BLaER1 treated with 17β-estradiol and CSF1 and Interleukin-3, amounts not matched to agents 10 nM and 100 nM (cell line): ENCODE measurements around the gene NEFH.

ENCODE experiments used
- H3K27ac ChIP-seq, 11 experiments: shearing (Covaris generic); formaldehyde crosslinking; 2 replicates each; pipeline ENCODE4 v1.8.1; 2022
- H3K27me3 ChIP-seq, 11 experiments: shearing (Covaris generic); formaldehyde crosslinking; 2 replicates each; pipeline ENCODE4 v1.8.1; 2022
- H3K36me3 ChIP-seq, 11 experiments: shearing (Covaris generic); formaldehyde crosslinking; 2 replicates each; pipeline ENCODE4 v1.8.1; 2022
- H3K4me1 ChIP-seq, 10 experiments: shearing (Covaris generic); formaldehyde crosslinking; 2 replicates each; pipeline ENCODE4 v1.8.1; 2022
- H3K4me2 ChIP-seq, 11 experiments: shearing (Covaris generic); formaldehyde crosslinking; 2 replicates each; pipeline ENCODE4 v1.8.1; 2022
- H3K4me3 ChIP-seq, 10 experiments: shearing (Covaris generic); formaldehyde crosslinking; 2 replicates each; pipeline ENCODE4 v1.8.1; 2022
- H3K9ac ChIP-seq, 11 experiments: shearing (Covaris generic); formaldehyde crosslinking; 2 replicates each; pipeline ENCODE4 v1.8.1; 2022
- H3K9me3 ChIP-seq, 11 experiments: shearing (Covaris generic); formaldehyde crosslinking; replicated peaks in 1 of 11; 2 replicates each; pipeline ENCODE4 v1.8.1; 2022
- H4K20me1 ChIP-seq, 11 experiments: shearing (Covaris generic); formaldehyde crosslinking; 2 replicates each; pipeline ENCODE4 v1.8.1; 2022
- Cebpa-rat ChIP-seq, 11 experiments: shearing (Covaris generic); IDR thresholded peaks; 2 replicates each; pipeline ENCODE4 v1.8.1; 2022

Gene NEFH

GRCh38 chr22:29443861-29444792, 35.9 kb upstream of the NEFH start:
- Histone ChIP-seq H3K4me1 (no peaks in the 10 kb centered on the region), H3K27me3 (no peaks in the 10 kb centered on the region), H4K20me1 (no peaks in the 10 kb centered on the region), H3K36me3 (no peaks in the 10 kb centered on the region), H3K4me3 (no peak overlapping the region), H3K9ac (no peak overlapping the region), H3K4me2 (no peak overlapping the region), H3K27ac (no peak overlapping the region), H3K9me3 (no peaks in the 10 kb centered on the region)
- no peak for TF ChIP-seq Cebpa-rat (IDR thresholded peaks at IDR 0.05)

GRCh38 chr22:29445508-29445907, 34.5 kb upstream of the NEFH start:
- Histone ChIP-seq H3K4me1 (no peaks in the 10 kb centered on the region), H3K27ac (no peak overlapping the region), H3K27me3 (no peaks in the 10 kb centered on the region), H3K36me3 (no peaks in the 10 kb centered on the region), H3K4me3 (no peak overlapping the region), H4K20me1 (no peaks in the 10 kb centered on the region), H3K9ac (no peak overlapping the region), H3K9me3 (no peaks in the 10 kb centered on the region), H3K4me2 (no peak overlapping the region)
- TF ChIP-seq Cebpa-rat (IDR thresholded peaks at IDR 0.05) = no peak

GRCh38 chr22:29447906-29448305, 32.1 kb upstream of the NEFH start:
- H3K4me2 ChIP-seq = no peak overlapping the region
- no peaks in the 10 kb centered on the region for H3K4me1 ChIP-seq
- no peak overlapping the region for H3K4me3 ChIP-seq
- H3K27ac ChIP-seq = no peak overlapping the region
- H3K9me3 ChIP-seq = no peaks in the 10 kb centered on the region
- no peaks in the 10 kb centered on the region for H4K20me1 ChIP-seq
- H3K36me3 ChIP-seq = no peaks in the 10 kb centered on the region
- H3K27me3 ChIP-seq = no peaks in the 10 kb centered on the region
- no peak for TF ChIP-seq Cebpa-rat (IDR thresholded peaks at IDR 0.05)
- H3K9ac ChIP-seq = no peak overlapping the region

GRCh38 chr22:29449296-29449875, 30.6 kb upstream of the NEFH start:
- Histone ChIP-seq H3K4me1 (no peaks in the 10 kb centered on the region), H3K36me3 (no peaks in the 10 kb centered on the region), H3K4me2 (no peak overlapping the region), H4K20me1 (no peaks in the 10 kb centered on the region; a peak in 1 of 22 replicates), H3K9ac (no peak overlapping the region), H3K9me3 (no peaks in the 10 kb centered on the region), H3K27me3 (no peaks in the 10 kb centered on the region), H3K27ac (no peak overlapping the region), H3K4me3 (no peak overlapping the region)
- TF ChIP-seq Cebpa-rat (IDR thresholded peaks at IDR 0.05) = no peak

- no peak overlapping the region for H3K4me3 ChIP-seq
- no peaks in the 10 kb centered on the region; a peak in 1 of 22 replicates for H4K20me1 ChIP-seq
- no peaks in the 10 kb centered on the region for H3K4me1 ChIP-seq
- no peaks in the 10 kb centered on the region for H3K9me3 ChIP-seq
- no peak for TF ChIP-seq Cebpa-rat (IDR thresholded peaks at IDR 0.05)
- H3K9ac ChIP-seq = no peak overlapping the region
- H3K36me3 ChIP-seq = no peaks in the 10 kb centered on the region
- no peaks in the 10 kb centered on the region for H3K27me3 ChIP-seq
- H3K4me2 ChIP-seq = no peak overlapping the region
- no peak overlapping the region for H3K27ac ChIP-seq
Measured at GRCh38 chr22:29450222-29450621, 29.8 kb upstream of the NEFH start.

GRCh38 chr22:29451863-29452262, 28.2 kb upstream of the NEFH start:
- no peaks in the 10 kb centered on the region for H3K4me1 ChIP-seq
- H3K4me2 ChIP-seq = no peak overlapping the region
- H3K9ac ChIP-seq = no peak overlapping the region
- TF ChIP-seq Cebpa-rat (IDR thresholded peaks at IDR 0.05) = no peak
- H3K27me3 ChIP-seq = no peaks in the 10 kb centered on the region
- no peak overlapping the region for H3K27ac ChIP-seq
- no peaks in the 10 kb centered on the region; a peak in 1 of 22 replicates for H4K20me1 ChIP-seq
- no peaks in the 10 kb centered on the region for H3K36me3 ChIP-seq
- no peaks in the 10 kb centered on the region for H3K9me3 ChIP-seq
- H3K4me3 ChIP-seq = no peak overlapping the region

GRCh38 chr22:29454276-29454675, 25.7 kb upstream of the NEFH start:
- TF ChIP-seq Cebpa-rat (IDR thresholded peaks at IDR 0.05) = no peak
- Histone ChIP-seq H3K27me3 (no peaks in the 10 kb centered on the region), H3K36me3 (no peaks in the 10 kb centered on the region), H3K9ac (no peak overlapping the region), H3K4me3 (no peak overlapping the region), H3K9me3 (no peaks in the 10 kb centered on the region), H3K4me2 (no peak overlapping the region), H4K20me1 (no peaks in the 10 kb centered on the region; a peak in 1 of 22 replicates), H3K27ac (no peak overlapping the region), H3K4me1 (no peaks in the 10 kb centered on the region; a peak in 1 of 20 replicates)

- no peak overlapping the region for H3K9ac ChIP-seq
- TF ChIP-seq Cebpa-rat (IDR thresholded peaks at IDR 0.05) = no peak
Measured at GRCh38 chr22:29456211-29456671, 23.8 kb upstream of the NEFH start.

GRCh38 chr22:29457730-29458129, 22.3 kb upstream of the NEFH start:
- no peak overlapping the region for H3K4me2 ChIP-seq
- no peaks in the 10 kb centered on the region; a peak in 1 of 20 replicates for H3K4me1 ChIP-seq
- no peak for TF ChIP-seq Cebpa-rat (IDR thresholded peaks at IDR 0.05)
- no peak overlapping the region for H3K27ac ChIP-seq
- H3K9ac ChIP-seq = no peak overlapping the region
- H3K9me3 ChIP-seq = no peaks in the 10 kb centered on the region
- H3K4me3 ChIP-seq = no peak overlapping the region
- peaks cover 0 to 6% (median 0%) of the 10 kb centered on the region in 11 experiments; a peak in 1 of 22 replicates for H4K20me1 ChIP-seq
- H3K36me3 ChIP-seq = no peaks in the 10 kb centered on the region
- no peaks in the 10 kb centered on the region for H3K27me3 ChIP-seq

More at GRCh38 chr22:29456211-29456671, 23.8 kb upstream of the NEFH start:
- Histone ChIP-seq H3K4me2 (no peak overlapping the region), H3K36me3 (no peaks in the 10 kb centered on the region), H3K27ac (no peak overlapping the region), H3K4me1 (no peaks in the 10 kb centered on the region; a peak in 1 of 20 replicates), H3K9me3 (no peaks in the 10 kb centered on the region), H3K4me3 (no peak overlapping the region), H4K20me1 (peaks cover 0 to 6% (median 0%) of the 10 kb centered on the region in 11 experiments; a peak in 1 of 22 replicates), H3K27me3 (no peaks in the 10 kb centered on the region)
